H1 (cell line): ENCODE results near the gene NOL4L. TPM values are rescaled to one million over a fixed set of nuclear protein-coding genes. Genes with fewer than 3 reads are reported as not detected.

Experiments used
- ASH2L ChIP-seq: fragments of 200-600, 300-600 bp; sonication (generic); IDR thresholded peaks from one replicate; pipeline ENCODE4 v1.7.1; 2017; ENCODE audit warnings: low read length
- CBX8 ChIP-seq: fragments of 300-800, 300-1000 bp; sonication (generic); IDR thresholded peaks from 2 replicates; pipeline ENCODE4 v1.7.1; 2016; ENCODE audit warnings: low read depth, low read length, borderline replicate concordance
- GTF2F1 ChIP-seq: IDR thresholded peaks from 2 replicates; pipeline ENCODE4 v1.6.1; 2012; ENCODE audit warnings: low read depth, low read length, improper control_type of control experiment, borderline replicate concordance
- KDM1A ChIP-seq: fragments of 200-600, 300-600 bp; sonication (generic); IDR thresholded peaks from 2 replicates; pipeline ENCODE4 v1.7.1; 2016; ENCODE audit warnings: mild to moderate bottlenecking, low read length, borderline replicate concordance
- KDM4A ChIP-seq: IDR thresholded peaks from one replicate; pipeline ENCODE4 v1.7.1; 2012; ENCODE audit warnings: low read depth, mild to moderate bottlenecking, moderate library complexity, low read length, inconsistent platforms; ENCODE audit not compliant: severe bottlenecking
- KDM5A ChIP-seq: fragments of 200-600 bp; IDR thresholded peaks from 2 replicates; pipeline ENCODE4 v1.7.1; 2012; ENCODE audit warnings: mild to moderate bottlenecking, low read length, inconsistent platforms, mixed read lengths
- POU5F1 ChIP-seq: IDR thresholded peaks from 2 replicates; pipeline ENCODE4 v1.6.1; 2011; ENCODE audit warnings: low read depth, mild to moderate bottlenecking, low read length, moderate library complexity
- RNF2 ChIP-seq: fragments of 200-900, 300-1000 bp; sonication (generic); IDR thresholded peaks from 2 replicates; pipeline ENCODE4 v1.7.1; 2016; ENCODE audit warnings: borderline replicate concordance, low read depth, mild to moderate bottlenecking, antibody characterized with exemption, low read length; ENCODE audit not compliant: poor library complexity, severe bottlenecking; ENCODE audit errors: missing control alignments
- SRF ChIP-seq: IDR thresholded peaks from 2 replicates; pipeline ENCODE4 v1.6.1; 2011; ENCODE audit warnings: mild to moderate bottlenecking, low read depth, low read length, moderate library complexity
- polyA plus RNA-seq, 7 experiments: library from polyadenylated mRNA; depleted of rRNA in 3 of 7; stranded (reverse) in 5 of 7; unstranded in 2 of 7; fragments of >200 nt in 5 of 7; fragments of 200-250 nt in 2 of 7; gene quantifications; 1 replicate in 5 of 7; 2 replicates in 1 of 7; 4 replicates in 1 of 7; pipeline versions ENCODE4 v1.2.1 to v1.2.3, GENCODE V29; 2011 to 2013; ENCODE audit warnings: missing spikeins in 2 of 7, mixed read lengths in 2 of 7
- total RNA-seq: library from RNA; stranded (reverse); fragmentation: NEBNext Ultra II Directional; extraction: Animal tissue kit (Norgen Biotek cat#: 25700); gene quantifications from 2 replicates; pipeline ENCODE4 v1.2.1, GENCODE V29; 2021
- TF ChIP-seq, protein P1 (sequence below): fragments of 300-600 bp; sonication (generic); IDR thresholded peaks from 2 replicates; pipeline ENCODE4 v1.7.1; 2012; ENCODE audit warnings: low read length, moderate library complexity, mild to moderate bottlenecking, inconsistent platforms; ENCODE audit not compliant: insufficient replicate concordance
- TF ChIP-seq, protein P2 (sequence below): IDR thresholded peaks from 2 replicates; pipeline ENCODE4 v1.6.1; 2011; ENCODE audit warnings: low read depth, mild to moderate bottlenecking, low read length; ENCODE audit not compliant: insufficient read depth

Gene NOL4L
- total and polyA plus RNA-seq, 2 of the 8 experiments (the other 6 are each of a cell fraction or from before 2014, with no cell fraction given): 15.3 to 23.7 TPM

DNA sequence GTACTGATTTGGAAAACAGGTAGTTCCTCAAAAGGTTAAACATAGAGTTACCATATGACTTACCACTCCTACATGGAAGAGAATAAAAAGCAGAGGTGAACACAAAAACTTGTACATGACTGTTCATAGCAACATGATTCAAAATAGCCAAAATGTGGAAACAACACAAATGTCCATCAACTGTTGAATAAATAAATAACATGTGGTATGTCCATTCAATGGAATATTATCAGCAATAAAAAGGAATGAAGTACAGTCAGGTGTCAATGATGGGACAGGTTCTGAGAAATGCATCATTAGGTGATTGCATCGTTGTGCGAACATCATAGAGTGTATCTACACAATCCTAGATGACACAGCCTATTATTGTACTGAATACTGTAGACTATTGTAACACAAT is 35.3 kb downstream of the NOL4L start (continued):
- TF ChIP-seq, protein P1, sequence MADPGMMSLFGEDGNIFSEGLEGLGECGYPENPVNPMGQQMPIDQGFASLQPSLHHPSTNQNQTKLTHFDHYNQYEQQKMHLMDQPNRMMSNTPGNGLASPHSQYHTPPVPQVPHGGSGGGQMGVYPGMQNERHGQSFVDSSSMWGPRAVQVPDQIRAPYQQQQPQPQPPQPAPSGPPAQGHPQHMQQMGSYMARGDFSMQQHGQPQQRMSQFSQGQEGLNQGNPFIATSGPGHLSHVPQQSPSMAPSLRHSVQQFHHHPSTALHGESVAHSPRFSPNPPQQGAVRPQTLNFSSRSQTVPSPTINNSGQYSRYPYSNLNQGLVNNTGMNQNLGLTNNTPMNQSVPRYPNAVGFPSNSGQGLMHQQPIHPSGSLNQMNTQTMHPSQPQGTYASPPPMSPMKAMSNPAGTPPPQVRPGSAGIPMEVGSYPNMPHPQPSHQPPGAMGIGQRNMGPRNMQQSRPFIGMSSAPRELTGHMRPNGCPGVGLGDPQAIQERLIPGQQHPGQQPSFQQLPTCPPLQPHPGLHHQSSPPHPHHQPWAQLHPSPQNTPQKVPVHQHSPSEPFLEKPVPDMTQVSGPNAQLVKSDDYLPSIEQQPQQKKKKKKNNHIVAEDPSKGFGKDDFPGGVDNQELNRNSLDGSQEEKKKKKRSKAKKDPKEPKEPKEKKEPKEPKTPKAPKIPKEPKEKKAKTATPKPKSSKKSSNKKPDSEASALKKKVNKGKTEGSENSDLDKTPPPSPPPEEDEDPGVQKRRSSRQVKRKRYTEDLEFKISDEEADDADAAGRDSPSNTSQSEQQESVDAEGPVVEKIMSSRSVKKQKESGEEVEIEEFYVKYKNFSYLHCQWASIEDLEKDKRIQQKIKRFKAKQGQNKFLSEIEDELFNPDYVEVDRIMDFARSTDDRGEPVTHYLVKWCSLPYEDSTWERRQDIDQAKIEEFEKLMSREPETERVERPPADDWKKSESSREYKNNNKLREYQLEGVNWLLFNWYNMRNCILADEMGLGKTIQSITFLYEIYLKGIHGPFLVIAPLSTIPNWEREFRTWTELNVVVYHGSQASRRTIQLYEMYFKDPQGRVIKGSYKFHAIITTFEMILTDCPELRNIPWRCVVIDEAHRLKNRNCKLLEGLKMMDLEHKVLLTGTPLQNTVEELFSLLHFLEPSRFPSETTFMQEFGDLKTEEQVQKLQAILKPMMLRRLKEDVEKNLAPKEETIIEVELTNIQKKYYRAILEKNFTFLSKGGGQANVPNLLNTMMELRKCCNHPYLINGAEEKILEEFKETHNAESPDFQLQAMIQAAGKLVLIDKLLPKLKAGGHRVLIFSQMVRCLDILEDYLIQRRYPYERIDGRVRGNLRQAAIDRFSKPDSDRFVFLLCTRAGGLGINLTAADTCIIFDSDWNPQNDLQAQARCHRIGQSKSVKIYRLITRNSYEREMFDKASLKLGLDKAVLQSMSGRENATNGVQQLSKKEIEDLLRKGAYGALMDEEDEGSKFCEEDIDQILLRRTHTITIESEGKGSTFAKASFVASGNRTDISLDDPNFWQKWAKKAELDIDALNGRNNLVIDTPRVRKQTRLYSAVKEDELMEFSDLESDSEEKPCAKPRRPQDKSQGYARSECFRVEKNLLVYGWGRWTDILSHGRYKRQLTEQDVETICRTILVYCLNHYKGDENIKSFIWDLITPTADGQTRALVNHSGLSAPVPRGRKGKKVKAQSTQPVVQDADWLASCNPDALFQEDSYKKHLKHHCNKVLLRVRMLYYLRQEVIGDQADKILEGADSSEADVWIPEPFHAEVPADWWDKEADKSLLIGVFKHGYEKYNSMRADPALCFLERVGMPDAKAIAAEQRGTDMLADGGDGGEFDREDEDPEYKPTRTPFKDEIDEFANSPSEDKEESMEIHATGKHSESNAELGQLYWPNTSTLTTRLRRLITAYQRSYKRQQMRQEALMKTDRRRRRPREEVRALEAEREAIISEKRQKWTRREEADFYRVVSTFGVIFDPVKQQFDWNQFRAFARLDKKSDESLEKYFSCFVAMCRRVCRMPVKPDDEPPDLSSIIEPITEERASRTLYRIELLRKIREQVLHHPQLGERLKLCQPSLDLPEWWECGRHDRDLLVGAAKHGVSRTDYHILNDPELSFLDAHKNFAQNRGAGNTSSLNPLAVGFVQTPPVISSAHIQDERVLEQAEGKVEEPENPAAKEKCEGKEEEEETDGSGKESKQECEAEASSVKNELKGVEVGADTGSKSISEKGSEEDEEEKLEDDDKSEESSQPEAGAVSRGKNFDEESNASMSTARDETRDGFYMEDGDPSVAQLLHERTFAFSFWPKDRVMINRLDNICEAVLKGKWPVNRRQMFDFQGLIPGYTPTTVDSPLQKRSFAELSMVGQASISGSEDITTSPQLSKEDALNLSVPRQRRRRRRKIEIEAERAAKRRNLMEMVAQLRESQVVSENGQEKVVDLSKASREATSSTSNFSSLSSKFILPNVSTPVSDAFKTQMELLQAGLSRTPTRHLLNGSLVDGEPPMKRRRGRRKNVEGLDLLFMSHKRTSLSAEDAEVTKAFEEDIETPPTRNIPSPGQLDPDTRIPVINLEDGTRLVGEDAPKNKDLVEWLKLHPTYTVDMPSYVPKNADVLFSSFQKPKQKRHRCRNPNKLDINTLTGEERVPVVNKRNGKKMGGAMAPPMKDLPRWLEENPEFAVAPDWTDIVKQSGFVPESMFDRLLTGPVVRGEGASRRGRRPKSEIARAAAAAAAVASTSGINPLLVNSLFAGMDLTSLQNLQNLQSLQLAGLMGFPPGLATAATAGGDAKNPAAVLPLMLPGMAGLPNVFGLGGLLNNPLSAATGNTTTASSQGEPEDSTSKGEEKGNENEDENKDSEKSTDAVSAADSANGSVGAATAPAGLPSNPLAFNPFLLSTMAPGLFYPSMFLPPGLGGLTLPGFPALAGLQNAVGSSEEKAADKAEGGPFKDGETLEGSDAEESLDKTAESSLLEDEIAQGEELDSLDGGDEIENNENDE: no peak
- TF ChIP-seq GTF2F1 (no peak), SRF (no peak), RNF2 (no peak), KDM1A (no peak), KDM4A (no peak), POU5F1 (no peak), CBX8 (no peak), ASH2L (no peak), KDM5A (no peak)
- TF ChIP-seq, protein P2, sequence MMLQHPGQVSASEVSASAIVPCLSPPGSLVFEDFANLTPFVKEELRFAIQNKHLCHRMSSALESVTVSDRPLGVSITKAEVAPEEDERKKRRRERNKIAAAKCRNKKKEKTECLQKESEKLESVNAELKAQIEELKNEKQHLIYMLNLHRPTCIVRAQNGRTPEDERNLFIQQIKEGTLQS: no peak
